Measurements from ENCODE around the gene PPM1J. TPM values are rescaled to one million over a fixed set of nuclear protein-coding genes. Genes with fewer than 3 reads are reported as not detected.

PPM1J gene
- total and polyA plus RNA-seq, 4 donors = 3.7 to 7.1 (median 4.3) TPM; not detected in 1

- peak in 1 of 2 donors; percentile 37 for DNase-seq
- WGBS, 2 donors = 61 to 68% methylated on average over 8 of the region's 8 CpGs
- H3K27ac ChIP-seq (ENCODE audit: low read depth in 1 of 2, low read length in 2 of 2) = no peak overlapping the region
- H3K27me3 ChIP-seq (ENCODE audit: control insufficient read depth in 1 of 2, insufficient read depth in 2 of 2, low read length in 1 of 2) = no peaks in the 10 kb centered on the region
- intact Hi-C loops (cut with DNase I) = loop anchor here in 1 of 2 donors (5.0 to 10.0 kb wide), 3 partner anchors 66 to 239 kb away; no protein-coding TSS in a partner anchor
- no peaks in the 10 kb centered on the region for H3K9me3 ChIP-seq (ENCODE audit: control insufficient read depth, low read length)
- no peak overlapping the region for H3K4me3 ChIP-seq (ENCODE audit: low read length in 2 of 2)
- H3K36me3 ChIP-seq (ENCODE audit: control insufficient read depth in 1 of 2, insufficient read depth in 2 of 2, low read length in 1 of 2) = no peaks in the 10 kb centered on the region
- no peaks in the 10 kb centered on the region for H3K4me1 ChIP-seq (ENCODE audit: control insufficient read depth in 1 of 2, insufficient read depth in 2 of 2, low read length in 2 of 2)
- no peak for ATAC-seq (ENCODE audit: low FRiP score)
Measured at GRCh38 chr1:112703706-112704105, 11.4 kb downstream of the PPM1J start.

- peak in 1 of 2 donors; percentile 67 for DNase-seq
- ATAC-seq (ENCODE audit: low FRiP score) = no peak
- no peaks in the 10 kb centered on the region for H3K36me3 ChIP-seq (ENCODE audit: control insufficient read depth in 1 of 2, insufficient read depth in 2 of 2, low read length in 1 of 2)
- H3K27me3 ChIP-seq (ENCODE audit: control insufficient read depth in 1 of 2, insufficient read depth in 2 of 2, low read length in 1 of 2) = no peaks in the 10 kb centered on the region
- no peaks in the 10 kb centered on the region for H3K9me3 ChIP-seq (ENCODE audit: control insufficient read depth, low read length)
- intact Hi-C loops (cut with DNase I) = loop anchor here in 1 of 2 donors (5.0 to 10.0 kb wide), 3 partner anchors 65 to 238 kb away; no protein-coding TSS in a partner anchor
- WGBS, 2 donors = 59 to 63% methylated on average over 12 of the region's 12 CpGs
- no peak overlapping the region for H3K4me3 ChIP-seq (ENCODE audit: low read length in 2 of 2)
- no peak overlapping the region for H3K27ac ChIP-seq (ENCODE audit: low read depth in 1 of 2, low read length in 2 of 2)
- no peaks in the 10 kb centered on the region for H3K4me1 ChIP-seq (ENCODE audit: control insufficient read depth in 1 of 2, insufficient read depth in 2 of 2, low read length in 2 of 2)
Measured at GRCh38 chr1:112702420-112703261, 12.5 kb downstream of the PPM1J start.

- Histone ChIP-seq H3K27ac (ENCODE audit: low read depth in 1 of 2, low read length in 2 of 2) (no peak overlapping the region), H3K27me3 (ENCODE audit: control insufficient read depth in 1 of 2, insufficient read depth in 2 of 2, low read length in 1 of 2) (no peaks in the 10 kb centered on the region), H3K9me3 (ENCODE audit: control insufficient read depth, low read length) (no peaks in the 10 kb centered on the region), H3K4me1 (ENCODE audit: control insufficient read depth in 1 of 2, insufficient read depth in 2 of 2, low read length in 2 of 2) (no peaks in the 10 kb centered on the region), H3K36me3 (ENCODE audit: control insufficient read depth in 1 of 2, insufficient read depth in 2 of 2, low read length in 1 of 2) (no peaks in the 10 kb centered on the region), H3K4me3 (ENCODE audit: low read length in 2 of 2) (no peak overlapping the region)
- ATAC-seq (ENCODE audit: low FRiP score) (no peak), DNase-seq (peak in 1 of 2 donors; percentile 20)
- intact Hi-C loops (cut with DNase I) = loop anchor here in 1 of 2 donors (5.0 to 10.0 kb wide), 3 partner anchors 65 to 237 kb away; no protein-coding TSS in a partner anchor
- 61 to 62% methylated on average over 3 of the region's 3 CpGs for WGBS, 2 donors
Measured at GRCh38 chr1:112702067-112702395, 13.1 kb downstream of the PPM1J start.

- WGBS, 2 donors = 72 to 74% methylated on average over 17 of the region's 17 CpGs
- Histone ChIP-seq H3K9me3 (ENCODE audit: control insufficient read depth, low read length) (no peaks in the 10 kb centered on the region), H3K4me3 (ENCODE audit: low read length in 2 of 2) (no peak overlapping the region), H3K27ac (ENCODE audit: low read depth in 1 of 2, low read length in 2 of 2) (peak overlapping the region; percentile 52 to 82), H3K4me1 (ENCODE audit: control insufficient read depth in 1 of 2, insufficient read depth in 2 of 2, low read length in 2 of 2) (no peaks in the 10 kb centered on the region), H3K27me3 (ENCODE audit: control insufficient read depth in 1 of 2, insufficient read depth in 2 of 2, low read length in 1 of 2) (no peaks in the 10 kb centered on the region), H3K36me3 (ENCODE audit: control insufficient read depth in 1 of 2, insufficient read depth in 2 of 2, low read length in 1 of 2) (no peaks in the 10 kb centered on the region)
- peak in 1 of 2 donors; percentile 66 for DNase-seq
- intact Hi-C loops (cut with DNase I) = loop anchor here in 1 of 2 donors (5.0 to 10.0 kb wide), 3 partner anchors 64 to 237 kb away; no protein-coding TSS in a partner anchor
- ATAC-seq (ENCODE audit: low FRiP score) = no peak
Measured at GRCh38 chr1:112701227-112702066, 13.7 kb downstream of the PPM1J start.

DNA sequence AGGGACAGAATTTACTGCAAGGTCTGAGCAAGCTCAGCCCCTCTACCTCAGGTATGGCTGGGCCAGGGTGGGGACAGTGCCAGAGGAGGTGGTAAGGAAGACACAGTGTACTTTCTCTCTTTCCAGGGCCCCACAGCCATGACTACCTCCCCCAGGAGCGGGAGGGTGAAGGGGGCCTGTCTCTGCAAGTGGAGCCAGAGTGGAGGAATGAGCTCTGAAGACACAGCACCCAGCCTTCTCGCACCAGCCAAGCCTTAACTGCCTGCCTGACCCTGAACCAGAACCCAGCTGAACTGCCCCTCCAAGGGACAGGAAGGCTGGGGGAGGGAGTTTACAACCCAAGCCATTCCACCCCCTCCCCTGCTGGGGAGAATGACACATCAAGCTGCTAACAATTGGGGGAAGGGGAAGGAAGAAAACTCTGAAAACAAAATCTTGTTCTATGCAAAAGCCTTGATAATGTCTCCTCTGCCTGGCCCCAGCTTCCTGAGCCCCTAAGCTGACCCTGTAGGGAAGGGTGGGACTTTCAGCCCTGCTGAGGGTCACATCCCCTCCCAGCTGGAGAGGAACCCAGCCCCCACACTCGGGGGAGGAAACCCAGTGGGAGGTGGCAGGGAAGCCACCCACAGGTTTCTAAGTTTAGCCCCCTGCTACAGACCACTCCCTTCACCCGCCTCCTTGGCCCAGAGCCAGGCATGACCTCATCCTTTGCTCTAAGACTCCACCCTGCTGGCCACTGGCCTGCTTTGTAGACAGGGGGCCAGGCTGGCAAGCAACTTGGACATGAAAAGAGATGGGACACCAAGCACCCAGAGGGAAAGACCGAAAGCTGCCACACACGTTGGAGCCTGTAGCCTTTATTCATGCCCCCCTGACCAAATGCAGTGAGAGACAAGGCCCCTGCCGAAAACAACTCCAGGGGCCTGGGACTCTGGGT lies 14.6 kb downstream of the PPM1J start:
- Histone ChIP-seq H3K27me3 (ENCODE audit: control insufficient read depth in 1 of 2, insufficient read depth in 2 of 2, low read length in 1 of 2) (no peaks in the 10 kb centered on the region), H3K4me1 (ENCODE audit: control insufficient read depth in 1 of 2, insufficient read depth in 2 of 2, low read length in 2 of 2) (no peaks in the 10 kb centered on the region), H3K36me3 (ENCODE audit: control insufficient read depth in 1 of 2, insufficient read depth in 2 of 2, low read length in 1 of 2) (no peaks in the 10 kb centered on the region), H3K27ac (ENCODE audit: low read depth in 1 of 2, low read length in 2 of 2) (peak overlapping the region; percentile 52 to 82), H3K9me3 (ENCODE audit: control insufficient read depth, low read length) (no peaks in the 10 kb centered on the region), H3K4me3 (ENCODE audit: low read length in 2 of 2) (no peak overlapping the region)
- ATAC-seq (ENCODE audit: low FRiP score) (peak; percentile 88), DNase-seq (peak; percentile 98 to 100)
- intact Hi-C loops (cut with DNase I) = loop anchor here in 1 of 2 donors (1.0 to 10.0 kb wide), 4 partner anchors 25 to 236 kb away; no protein-coding TSS in a partner anchor
- 5 to 7% methylated on average over 7 of the region's 7 CpGs for WGBS, 2 donors

GRCh38 chr1:112699425-112700144 lies 15.5 kb downstream of the PPM1J start:
- H3K27ac ChIP-seq (ENCODE audit: low read depth in 1 of 2, low read length in 2 of 2) = peak overlapping the region; percentile 37 to 66
- intact Hi-C loops (cut with DNase I) = loop anchor here in 1 of 2 donors (1.0 to 10.0 kb wide), 4 partner anchors 24 to 235 kb away; no protein-coding TSS in a partner anchor

DNA sequence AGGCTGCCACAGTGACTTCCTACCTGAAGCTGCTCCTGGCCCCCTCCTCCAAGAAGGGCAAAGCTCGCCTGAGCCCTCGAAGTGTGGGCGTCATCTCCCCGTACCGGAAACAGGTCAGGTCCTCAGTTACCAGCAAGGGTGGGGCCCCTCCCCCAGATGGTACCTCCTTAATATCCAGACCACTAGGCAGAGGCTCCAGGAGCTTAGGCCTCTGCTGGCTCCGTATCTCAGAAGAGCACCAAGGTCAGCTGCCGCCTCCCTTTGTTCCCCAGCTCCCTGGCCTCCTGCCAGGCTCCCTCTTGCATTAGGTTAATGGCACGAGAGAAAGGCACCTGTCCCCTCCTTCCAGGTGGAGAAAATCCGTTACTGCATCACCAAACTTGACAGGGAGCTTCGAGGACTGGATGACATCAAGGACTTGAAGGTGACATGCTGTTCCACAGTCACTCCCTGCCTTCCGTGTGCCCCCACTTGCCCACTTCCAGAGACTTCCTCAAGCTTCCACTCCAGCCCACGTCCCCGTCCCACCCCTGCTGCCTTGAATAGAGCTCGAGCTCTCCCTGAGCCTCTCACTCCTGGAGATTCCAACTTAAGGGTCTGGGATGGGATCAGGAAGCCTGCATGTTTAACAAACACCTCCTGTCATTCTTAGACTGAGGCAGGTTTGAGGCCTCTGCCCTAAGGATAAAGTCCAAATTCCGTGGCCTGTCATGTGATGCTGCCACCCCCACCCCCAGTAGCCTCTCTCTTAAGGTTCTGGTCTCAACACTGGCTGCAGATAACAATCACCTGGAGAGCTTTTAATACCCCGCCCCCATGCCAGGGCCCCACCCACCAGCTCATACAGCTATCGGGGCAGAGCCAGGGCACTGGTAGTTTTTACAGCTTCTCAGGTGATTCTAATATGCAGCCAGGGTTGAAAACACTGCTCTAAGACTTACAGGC lies 16.5 kb downstream of the PPM1J start:
- no peak for ATAC-seq (ENCODE audit: low FRiP score)
- peak in 1 of 2 donors; percentile 76 for DNase-seq

More at GRCh38 chr1:112699425-112700144, 15.5 kb downstream of the PPM1J start:
- DNase-seq (peak in 1 of 2 donors; percentile 62), ATAC-seq (ENCODE audit: low FRiP score) (no peak)
- no peaks in the 10 kb centered on the region for H3K27me3 ChIP-seq (ENCODE audit: control insufficient read depth in 1 of 2, insufficient read depth in 2 of 2, low read length in 1 of 2)
- H3K4me3 ChIP-seq (ENCODE audit: low read length in 2 of 2) = no peak overlapping the region
- H3K4me1 ChIP-seq (ENCODE audit: control insufficient read depth in 1 of 2, insufficient read depth in 2 of 2, low read length in 2 of 2) = no peaks in the 10 kb centered on the region
- no peaks in the 10 kb centered on the region for H3K9me3 ChIP-seq (ENCODE audit: control insufficient read depth, low read length)
- WGBS, 2 donors = 80 to 84% methylated on average over 13 of the region's 13 CpGs
- H3K36me3 ChIP-seq (ENCODE audit: control insufficient read depth in 1 of 2, insufficient read depth in 2 of 2, low read length in 1 of 2) = no peaks in the 10 kb centered on the region

More for the DNA sequence above, 16.5 kb downstream of the PPM1J start:
- peak overlapping the region in 1 of 2 donors; percentile 24 for H3K27ac ChIP-seq (ENCODE audit: low read depth in 1 of 2, low read length in 2 of 2)
- H3K9me3 ChIP-seq (ENCODE audit: control insufficient read depth, low read length) = no peaks in the 10 kb centered on the region
- no peaks in the 10 kb centered on the region for H3K4me1 ChIP-seq (ENCODE audit: control insufficient read depth in 1 of 2, insufficient read depth in 2 of 2, low read length in 2 of 2)
- 71 to 72% methylated on average over 17 of the region's 17 CpGs for WGBS, 2 donors
- no peaks in the 10 kb centered on the region for H3K27me3 ChIP-seq (ENCODE audit: control insufficient read depth in 1 of 2, insufficient read depth in 2 of 2, low read length in 1 of 2)
- H3K4me3 ChIP-seq (ENCODE audit: low read length in 2 of 2) = no peak overlapping the region
- no peaks in the 10 kb centered on the region for H3K36me3 ChIP-seq (ENCODE audit: control insufficient read depth in 1 of 2, insufficient read depth in 2 of 2, low read length in 1 of 2)
- intact Hi-C loops (cut with DNase I) = no loop called here

All from aorta (tissue), 5 donors.